Testis (tissue), 2 donors: ENCODE measurements around the gene NUMB.

Source experiments
- POLR2A ChIP-seq: fragments of 450-650 bp; IDR thresholded peaks from one replicate; pipeline ENCODE4 v1.6.1; 2017; ENCODE audit warnings: antibody characterized with exemption, mild to moderate bottlenecking, moderate library complexity
- TF ChIP-seq, protein P1 (sequence below), 3 experiments: fragments of 450-650 bp in 2 of 3; fragments of 200-600 bp in 1 of 3; sonication (generic) in 1 of 3; IDR thresholded peaks; one replicate each; pipeline ENCODE4 v1.5.1; 2016 to 2019; ENCODE audit warnings: antibody characterized with exemption in 3 of 3, mild to moderate bottlenecking in 2 of 3, moderate library complexity in 1 of 3

DNA sequence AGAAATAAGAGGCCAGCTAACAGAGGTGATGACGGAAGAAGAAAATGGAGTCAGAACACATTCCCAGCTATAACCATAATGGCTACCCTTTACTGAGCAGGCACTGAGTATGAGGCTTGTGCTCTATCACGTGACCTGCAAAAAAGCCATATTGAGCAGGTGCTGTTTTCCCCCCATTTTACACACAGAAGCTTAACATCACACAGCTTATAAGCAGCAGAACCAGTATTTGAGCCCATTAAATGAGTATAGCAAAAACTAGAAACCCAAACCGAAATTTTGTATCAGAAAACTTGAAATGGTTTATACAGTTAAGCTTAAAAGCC, 192.7 kb downstream of the NUMB start:
- TF ChIP-seq POLR2A: no peak
- TF ChIP-seq, protein P1, sequence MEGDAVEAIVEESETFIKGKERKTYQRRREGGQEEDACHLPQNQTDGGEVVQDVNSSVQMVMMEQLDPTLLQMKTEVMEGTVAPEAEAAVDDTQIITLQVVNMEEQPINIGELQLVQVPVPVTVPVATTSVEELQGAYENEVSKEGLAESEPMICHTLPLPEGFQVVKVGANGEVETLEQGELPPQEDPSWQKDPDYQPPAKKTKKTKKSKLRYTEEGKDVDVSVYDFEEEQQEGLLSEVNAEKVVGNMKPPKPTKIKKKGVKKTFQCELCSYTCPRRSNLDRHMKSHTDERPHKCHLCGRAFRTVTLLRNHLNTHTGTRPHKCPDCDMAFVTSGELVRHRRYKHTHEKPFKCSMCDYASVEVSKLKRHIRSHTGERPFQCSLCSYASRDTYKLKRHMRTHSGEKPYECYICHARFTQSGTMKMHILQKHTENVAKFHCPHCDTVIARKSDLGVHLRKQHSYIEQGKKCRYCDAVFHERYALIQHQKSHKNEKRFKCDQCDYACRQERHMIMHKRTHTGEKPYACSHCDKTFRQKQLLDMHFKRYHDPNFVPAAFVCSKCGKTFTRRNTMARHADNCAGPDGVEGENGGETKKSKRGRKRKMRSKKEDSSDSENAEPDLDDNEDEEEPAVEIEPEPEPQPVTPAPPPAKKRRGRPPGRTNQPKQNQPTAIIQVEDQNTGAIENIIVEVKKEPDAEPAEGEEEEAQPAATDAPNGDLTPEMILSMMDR (IDR thresholded peaks at IDR 0.05): no peak
